Measurements from ENCODE around the gene WRAP53. TPM values are rescaled to one million over a fixed set of nuclear protein-coding genes. Genes with fewer than 3 reads are reported as not detected.

The WRAP53 gene
- total and polyA plus RNA-seq, 2 of the 13 experiments (the other 11 are each of a cell fraction or from before 2014, with no cell fraction given): 7.0 to 19.5 TPM

GRCh38 chr17:7700510-7700909 is 12.2 kb downstream of the WRAP53 start (continued):
- TF ChIP-seq YY1 (IDR thresholded peaks at IDR 0.05; ENCODE audit: insufficient read depth, insufficient replicate concordance, low read depth, low read length): no peak

GRCh38 chr17:7701681-7702080 is 13.4 kb downstream of the WRAP53 start:
- ATAC-seq (no peak), DNase-seq (ENCODE audit: low spot score) (no peak), FAIRE-seq (no peak)
- in situ Hi-C loops (cut with HindIII; ENCODE audit: extremely low pct_ligation_motif_present, low pct_unique_long_range_greater_than_20kb) (no loop called here), intact Hi-C loops (cut with micrococcal nuclease; ENCODE audit: unreplicated experiment) (no loop called here)
- H3K79me2 ChIP-seq (ENCODE audit: insufficient read depth, low read length): no peaks in the 10 kb centered on the region
- H3K9me3 ChIP-seq (ENCODE audit: low read length): no peaks in the 10 kb centered on the region
- peaks cover 6% of the 10 kb centered on the region; the same call in 1 of the 2 replicates for H3K4me1 ChIP-seq (ENCODE audit: insufficient read depth, low read length)
- no TSS peak for BruUV-seq (replicated peaks)
- H3K4me3 ChIP-seq (replicated peaks in 1 of 3; ENCODE audit: insufficient read depth in 1 of 3, low read depth in 2 of 3, low read length in 3 of 3): no peak overlapping the region
- peaks cover 5 to 23% of the 10 kb centered on the region in 2 experiments for H3K27me3 ChIP-seq (ENCODE audit: control insufficient read depth in 1 of 2, insufficient read depth in 2 of 2, low read length in 2 of 2)
- TF ChIP-seq U2AF1 (optimal IDR thresholded peaks at IDR 0.05; ENCODE audit: low read depth, low read length) (no peak), ARNTL (CRISPR knock-in tag; IDR thresholded peaks at IDR 0.05) (no peak), ZNF713 (CRISPR knock-in tag; IDR thresholded peaks at IDR 0.05) (no peak), ZNF276 (CRISPR knock-in tag; IDR thresholded peaks at IDR 0.05; ENCODE audit: low read depth) (no peak), HOXA9 (CRISPR knock-in tag; IDR thresholded peaks at IDR 0.05; ENCODE audit: borderline replicate concordance) (no peak), AKNA (CRISPR knock-in tag; IDR thresholded peaks at IDR 0.05; ENCODE audit: borderline replicate concordance) (no peak)
- WGBS (ENCODE audit: low lambda C conversion rate): 98% methylated on average over 6 of the region's 14 CpGs
- H4K20me1 ChIP-seq (ENCODE audit: insufficient read depth, low read length): no peaks in the 10 kb centered on the region
- H3K9ac ChIP-seq (ENCODE audit: insufficient read depth, low read depth, low read length): no peak overlapping the region
- no peak overlapping the region for H3K4me2 ChIP-seq (ENCODE audit: low read depth, low read length)
- H3K36me3 ChIP-seq (replicated peaks in 1 of 2; ENCODE audit: control insufficient read depth in 1 of 2, insufficient read depth in 2 of 2, low read length in 2 of 2): peaks cover 2 to 4% of the 10 kb centered on the region in 2 experiments; a peak in 3 of 5 replicates
- H3K27ac ChIP-seq (ENCODE audit: extremely low read length, insufficient read depth, low read length): no peak overlapping the region
- ChIA-PET POLR2A (no interaction called here), CTCF (ENCODE audit: low intra/inter-chr PET ratio, low total read pairs) (no interaction called here)
- no peak overlapping the region for H2AFZ ChIP-seq (ENCODE audit: low read length)
